Left renal pelvis (tissue), 4 donors: Measurements from ENCODE around the gene LTBP3. TPM values are rescaled to one million over a fixed set of nuclear protein-coding genes. Genes with fewer than 3 reads are reported as not detected.

Experiments
- DNase-seq, 4 donors: peaks; one replicate each; pipeline ENCODE4 v3.0.0-alpha.2; 2013; ENCODE audit warnings: low read depth in 4 of 4, low spot score in 3 of 4
- polyA plus RNA-seq, 4 donors: library from polyadenylated mRNA; unstranded; fragments of 120-200 nt; gene quantifications; one replicate each; pipeline ENCODE4 v1.2.1, GENCODE V29; 2013; ENCODE audit not compliant: insufficient read length in 4 of 4

LTBP3 gene
- polyA plus RNA-seq, result 100 to 1,000 TPM; 115 to 360 (median 154) TPM

DNA sequence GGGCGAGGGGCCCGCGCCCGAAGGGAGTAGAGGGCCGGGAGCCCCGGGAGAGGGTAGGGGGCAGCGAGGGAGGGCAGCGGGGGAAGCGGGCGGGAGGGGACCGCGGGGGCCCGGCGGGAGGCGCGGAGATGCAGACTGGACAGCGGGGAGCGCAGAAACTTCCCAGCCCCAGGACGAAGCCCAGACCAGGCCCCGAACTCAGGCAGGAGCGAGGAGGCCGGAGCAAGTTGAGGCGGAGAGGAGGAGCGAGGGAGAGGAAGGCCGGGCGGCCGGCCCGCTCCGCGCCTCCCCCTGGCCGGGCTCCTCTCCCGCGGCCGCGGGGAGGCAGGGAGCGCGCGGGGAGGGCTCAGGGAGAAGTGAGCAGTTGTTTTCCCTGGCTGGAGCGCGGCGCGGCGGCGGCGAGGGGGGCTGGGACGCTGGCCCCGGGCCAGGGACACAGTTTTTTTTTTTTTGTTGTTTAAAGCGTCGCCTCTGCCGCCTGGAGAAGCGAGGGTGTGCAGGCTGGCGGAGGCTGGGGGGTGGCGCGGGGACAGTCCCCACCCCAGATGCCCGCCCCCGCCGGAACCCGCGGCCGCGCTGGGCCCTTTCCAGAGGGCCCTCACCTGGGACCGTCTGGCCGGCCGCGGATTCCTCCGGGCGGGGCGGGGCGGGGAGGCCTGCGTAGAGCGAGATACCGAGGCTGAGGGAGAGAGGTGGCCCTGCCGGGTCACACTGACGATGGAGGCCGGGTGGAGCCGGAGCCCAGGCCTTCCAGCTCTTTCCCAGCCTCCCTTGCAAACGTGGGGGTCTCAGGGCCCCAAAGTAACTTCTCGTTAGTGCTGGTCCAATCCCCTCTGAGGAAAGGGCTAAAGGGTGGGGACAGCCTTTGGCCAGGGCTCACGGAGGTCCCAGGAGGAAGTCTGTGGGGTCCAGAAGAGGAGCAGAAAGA is at the start of gene LTBP3:
Gene LTBP3, minus strand, starts transcription at position 358 of the 928 bp plus-strand sequence. CDS start 400 bp downstream, outside the sequence.
- DNase-seq, result no peak

DNA sequence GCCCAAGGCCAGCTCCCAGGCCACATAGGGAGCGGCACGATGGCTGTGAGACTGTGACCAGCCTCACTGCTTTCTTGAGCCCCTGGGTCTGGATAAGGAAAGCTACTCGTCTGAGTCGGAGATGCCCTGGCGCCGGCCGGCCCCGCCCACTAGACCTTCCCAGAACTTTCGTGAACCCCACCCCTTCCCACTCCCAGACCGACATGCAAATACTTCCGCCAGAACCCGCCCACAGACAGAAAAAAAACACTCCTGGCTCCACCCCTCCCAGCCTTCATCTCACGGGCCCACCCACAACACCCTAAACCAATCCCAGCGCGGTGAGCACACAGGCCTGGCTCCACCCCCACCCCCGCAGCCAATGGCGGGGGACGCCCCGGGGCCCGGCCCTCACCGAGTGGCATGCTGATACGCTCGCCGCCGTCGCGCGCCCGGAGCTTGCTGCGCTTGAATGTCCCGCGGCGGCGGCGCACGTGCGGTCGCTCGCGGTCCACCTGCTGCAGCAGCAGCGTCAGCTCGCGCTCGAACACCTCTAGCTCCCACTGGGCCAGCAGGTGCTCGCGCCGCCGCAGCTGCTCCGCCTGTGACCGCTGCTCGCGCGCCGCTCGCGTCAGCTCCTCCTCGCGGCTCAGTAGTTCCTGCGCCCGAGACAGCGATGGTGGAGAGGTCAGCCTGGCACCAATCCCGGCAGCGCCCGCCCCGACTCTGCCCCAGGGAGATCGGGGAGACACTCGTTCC is 48.9 kb upstream of the LTBP3 start:
- peak; percentile 82 to 91 (median 87) for DNase-seq

DNA sequence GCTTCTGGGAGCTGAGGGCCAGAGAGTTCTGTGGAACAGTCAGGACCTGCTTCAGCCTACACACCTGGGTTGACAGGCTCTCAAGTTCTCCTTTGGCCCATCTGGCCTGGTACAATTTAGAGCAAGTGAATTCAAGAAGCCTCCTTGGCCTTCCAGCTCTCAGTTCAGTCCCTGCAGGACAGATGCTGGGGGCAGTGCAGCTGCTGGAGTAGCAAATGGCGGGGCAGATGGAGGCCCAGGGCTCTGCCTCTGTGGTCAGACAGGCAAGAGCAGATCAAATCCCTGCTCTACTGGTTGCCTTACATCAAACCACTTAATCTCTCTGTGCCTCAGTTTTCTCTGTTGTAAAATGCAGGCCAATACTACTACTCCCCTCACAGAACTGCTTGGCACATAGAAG is 46.1 kb upstream of the LTBP3 start:
- DNase-seq, result no peak

DNA sequence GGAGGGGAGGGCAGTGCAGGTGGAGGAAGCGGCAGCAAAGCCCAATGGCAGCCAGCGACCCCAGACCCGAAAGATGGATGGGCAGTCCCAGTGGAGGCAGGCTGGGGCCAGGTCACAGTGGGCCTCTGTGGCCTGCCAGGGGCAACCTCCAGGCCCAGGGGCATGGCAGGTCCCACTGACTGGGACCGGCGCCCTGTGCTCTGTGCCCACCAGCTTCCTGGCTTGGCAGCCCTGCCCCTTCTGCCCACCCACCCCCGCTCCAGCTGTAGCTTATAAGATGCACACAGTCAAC is 41.7 kb upstream of the LTBP3 start:
- DNase-seq, result no peak

DNA sequence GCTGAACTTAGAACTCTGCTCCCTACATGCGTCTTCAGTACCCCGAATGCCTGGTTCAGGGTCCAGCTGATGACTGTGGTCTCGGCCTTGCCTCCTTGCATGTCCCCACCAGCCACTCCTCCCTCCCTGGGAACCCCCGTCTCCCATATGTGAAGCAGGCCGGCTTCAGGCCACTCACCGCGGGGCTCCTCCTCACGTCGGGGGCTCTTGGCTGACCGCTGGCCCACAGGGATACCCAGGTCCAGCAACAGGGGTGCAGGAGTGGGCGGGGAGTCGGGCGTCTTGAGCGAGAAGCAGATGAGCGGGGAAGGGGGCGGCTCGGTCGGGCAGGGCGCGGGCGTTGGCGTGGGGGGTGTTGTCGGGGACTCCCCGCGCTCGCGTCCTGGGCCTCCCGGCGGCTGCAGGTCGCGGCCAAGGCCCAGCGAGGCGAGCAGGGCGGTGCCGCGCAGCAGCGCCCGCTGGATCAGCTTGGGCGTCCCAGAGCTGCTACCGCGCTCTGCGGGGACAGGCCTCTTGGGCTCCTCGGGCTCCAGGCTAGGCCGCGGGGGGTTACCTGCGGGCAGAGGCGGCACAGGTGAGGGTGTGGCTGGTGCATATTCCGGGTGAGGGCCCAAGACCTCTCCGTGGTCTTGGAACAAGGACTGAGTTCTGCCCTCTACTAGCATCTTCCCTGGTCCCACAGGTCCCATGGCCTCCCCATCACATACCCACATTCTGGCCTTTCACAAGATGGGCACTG is 41.2 kb upstream of the LTBP3 start:
- no peak for DNase-seq

GRCh38 chr11:65598258-65598699 is 40.1 kb upstream of the LTBP3 start:
- DNase-seq, result no peak

- no peak for DNase-seq
Measured at GRCh38 chr11:65596520-65596919, 38.4 kb upstream of the LTBP3 start.

- no peak for DNase-seq
Measured at GRCh38 chr11:65595543-65596281, 37.6 kb upstream of the LTBP3 start, which contains the start of gene KCNK7. KCNK7 (minus strand) TSS chr11:65595800; CDS start chr11:65595772, 28 bp downstream.

DNA sequence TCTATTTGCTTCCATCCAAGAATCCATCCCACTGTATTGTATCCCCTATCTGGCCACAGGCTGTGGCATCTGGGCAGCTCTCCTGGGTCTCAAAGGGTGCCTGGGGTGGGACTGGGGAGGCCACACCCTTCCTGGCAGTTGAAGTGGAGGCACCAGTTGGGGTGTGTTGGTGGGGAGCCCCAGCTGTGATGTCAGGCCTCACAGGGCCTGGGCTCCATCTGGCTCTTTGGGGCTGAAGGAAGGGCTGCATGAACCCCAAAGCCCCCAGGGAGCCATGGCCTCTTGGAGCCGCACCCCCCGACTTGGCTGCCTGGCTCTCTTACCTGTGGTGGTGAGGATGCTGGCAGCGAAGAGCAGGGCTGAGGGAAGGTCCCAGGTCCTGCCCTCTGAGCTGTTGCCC is 37.0 kb upstream of the LTBP3 start:
- DNase-seq, result no peak

DNA sequence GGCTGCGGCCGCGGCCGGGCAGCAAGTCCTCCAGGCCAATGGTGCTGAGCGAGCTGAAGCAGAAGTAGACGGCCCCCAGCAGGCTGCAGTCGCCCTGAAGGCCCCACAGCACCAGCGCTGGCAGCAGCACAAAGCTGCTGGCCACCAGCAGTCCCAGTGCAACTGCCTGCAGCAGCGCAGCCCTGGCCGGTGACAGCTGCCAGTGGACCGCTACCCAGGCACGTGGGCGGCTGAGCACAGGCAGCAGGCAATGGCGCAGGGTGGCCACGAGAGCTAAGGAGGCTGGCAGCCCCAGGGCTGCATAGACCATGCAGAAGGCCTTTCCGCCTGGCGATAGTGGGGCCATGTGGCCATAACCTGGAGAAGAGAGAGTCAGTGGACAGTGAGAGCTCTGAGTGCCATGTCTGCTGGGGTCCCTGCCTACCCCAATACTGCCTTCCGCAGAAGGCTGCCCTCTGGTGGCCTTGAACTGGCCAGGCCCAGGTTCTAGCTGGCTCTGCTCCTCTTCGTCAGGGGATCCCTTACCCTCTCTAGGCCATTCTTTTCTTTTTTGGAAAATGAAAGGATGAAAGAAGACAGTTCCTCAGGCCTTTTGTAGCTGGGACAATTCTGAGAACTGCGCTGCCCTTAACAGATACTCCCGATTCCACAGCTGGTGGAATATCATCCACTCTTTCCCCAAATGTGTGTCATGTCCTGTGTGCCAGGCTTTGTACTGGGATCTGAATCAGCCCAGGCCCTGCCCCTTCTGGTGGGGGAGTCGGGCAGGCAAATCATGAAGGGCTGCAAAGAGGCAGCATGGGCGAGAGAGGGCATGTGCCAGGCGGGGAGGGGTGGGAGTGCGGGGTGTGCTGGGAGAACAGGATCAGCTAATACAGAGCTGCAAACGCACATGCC is 35.6 kb upstream of the LTBP3 start:
- DNase-seq, result no peak

- no peak for DNase-seq
Measured at GRCh38 chr11:65592858-65593517, 34.8 kb upstream of the LTBP3 start.

- DNase-seq, result no peak
Measured at GRCh38 chr11:65591939-65592857, 34.0 kb upstream of the LTBP3 start.

- DNase-seq, result no peak
Measured at GRCh38 chr11:65590240-65590738, 32.1 kb upstream of the LTBP3 start.

GRCh38 chr11:65589444-65590239 is 31.5 kb upstream of the LTBP3 start:
- no peak for DNase-seq

GRCh38 chr11:65588199-65589054 is 30.3 kb upstream of the LTBP3 start:
- no peak for DNase-seq

DNA sequence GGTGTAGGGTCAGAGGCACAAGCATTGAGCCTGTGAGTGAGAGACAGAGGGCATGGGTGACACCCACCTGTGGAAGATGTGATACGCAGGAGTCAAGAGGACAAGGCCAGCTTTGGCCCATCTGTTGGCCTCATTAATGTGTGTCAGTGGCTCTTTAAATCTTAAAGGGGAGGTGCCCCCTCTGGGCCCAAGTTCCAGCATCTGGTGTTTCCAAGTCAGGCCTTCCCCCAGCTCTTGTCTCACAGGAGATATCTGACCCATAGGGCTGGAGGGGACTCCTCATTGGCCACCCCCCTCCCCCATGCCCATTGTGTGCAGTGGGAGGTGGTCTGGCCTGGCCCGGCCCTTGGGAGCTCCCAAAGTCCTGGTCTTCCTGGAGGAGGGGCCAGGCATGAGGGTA is 28.5 kb upstream of the LTBP3 start:
- DNase-seq, result no peak
